HEK293T (cell line): ENCODE measurements around the gene NEK9.

Experiments
- ELF4 ChIP-seq: fragments of 450-650 bp; IDR thresholded peaks from 2 replicates; pipeline ENCODE4 v1.6.1; 2017; ENCODE audit warnings: antibody characterized with exemption
- FOXA1 ChIP-seq: fragments of 450-650 bp; IDR thresholded peaks from 2 replicates; pipeline ENCODE4 v1.6.1; 2016; ENCODE audit warnings: mild to moderate bottlenecking
- FOXK2 ChIP-seq: fragments of 450-650 bp; IDR thresholded peaks from 2 replicates; pipeline ENCODE4 v1.6.1; 2016; ENCODE audit warnings: mild to moderate bottlenecking
- FOXM1 ChIP-seq: fragments of 450-650 bp; IDR thresholded peaks from 2 replicates; pipeline ENCODE4 v1.6.1; 2017; ENCODE audit warnings: mild to moderate bottlenecking, borderline replicate concordance
- HDGF ChIP-seq: fragments of 450-650 bp; IDR thresholded peaks from 2 replicates; pipeline ENCODE4 v1.6.1; 2017; ENCODE audit warnings: antibody characterized with exemption, borderline replicate concordance
- NFRKB ChIP-seq: fragments of 450-650 bp; IDR thresholded peaks from 2 replicates; pipeline ENCODE4 v1.6.1; 2016; ENCODE audit warnings: mild to moderate bottlenecking, moderate library complexity
- SP1 ChIP-seq: fragments of 450-650 bp; IDR thresholded peaks from 2 replicates; pipeline ENCODE4 v1.6.1; 2017
- ZNF384 ChIP-seq: fragments of 450-650 bp; IDR thresholded peaks from 2 replicates; pipeline ENCODE4 v1.6.1; 2016

DNA sequence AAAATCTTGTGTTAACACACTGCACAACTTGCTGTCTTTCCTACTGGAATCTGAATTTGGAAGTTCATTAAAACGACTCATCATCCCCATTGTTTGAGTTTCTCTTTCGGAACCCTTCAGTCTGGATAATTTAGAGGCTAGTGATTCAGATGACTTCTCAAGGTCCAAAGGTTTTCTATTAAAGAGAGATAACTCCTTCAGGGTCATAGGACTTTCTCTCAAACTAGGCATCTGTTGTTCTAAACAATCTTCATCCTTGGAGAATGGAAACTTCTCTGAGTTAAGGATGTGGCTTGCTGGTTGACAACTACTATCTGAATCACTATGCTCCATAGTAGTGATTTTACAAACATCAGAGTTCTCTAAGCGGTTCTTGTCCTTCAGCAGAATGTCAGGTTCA lies 79.9 kb downstream of the NEK9 start:
- no peak for TF ChIP-seq FOXK2
- no peak for TF ChIP-seq FOXA1
- TF ChIP-seq FOXM1: no peak
- no peak for TF ChIP-seq NFRKB
- TF ChIP-seq HDGF: no peak
- no peak for TF ChIP-seq SP1
- no peak for TF ChIP-seq ZNF384
- no peak for TF ChIP-seq ELF4
